H1 (cell line): Measurements from ENCODE around the gene YWHAQ. TPM values are rescaled to one million over a fixed set of nuclear protein-coding genes. Genes with fewer than 3 reads are reported as not detected.

Experiments used
- CTCF ChIA-PET: fragments of 300-600 bp; sonication (Branson Sonifier 250); formaldehyde crosslinking; loops from one replicate; lab custom pipeline; 2021; ENCODE audit not compliant: partially characterized antibody; lab: Charles Lee
- POLR2A ChIA-PET: fragments of 300-600 bp; sonication (Branson Sonifier 250); formaldehyde crosslinking; loops from one replicate; lab custom pipeline; 2021; ENCODE audit warnings: inconsistent platforms; ENCODE audit not compliant: partially characterized antibody; lab: Charles Lee
- DNase-seq, 2 experiments: peaks; one replicate each; pipeline versions ENCODE4 v3.0.0 to v3.0.0-alpha.2; 2010 to 2022; ENCODE audit warnings: low spot score in 2 of 2, low read depth in 1 of 2, mixed read lengths in 1 of 2
- FAIRE-seq: peaks from 2 replicates; lab custom pipeline; 2011; peaks lifted over from hg19 to GRCh38; lab: Jason Lieb, UNC
- H2AFZ ChIP-seq: 2 replicates; pipeline ENCODE4 v1.8.1; 2012; ENCODE audit warnings: low read length, inconsistent platforms
- H2AK5ac ChIP-seq: 2 replicates; pipeline ENCODE4 v1.6.1; 2013; ENCODE audit warnings: low read depth, low read length
- H2BK120ac ChIP-seq: replicated peaks from 2 replicates; pipeline ENCODE3; 2013; ENCODE audit warnings: low read depth, low read length, inconsistent platforms
- H2BK12ac ChIP-seq: 2 replicates; pipeline ENCODE4 v1.6.1; 2013; ENCODE audit warnings: low read depth, low read length
- H2BK15ac ChIP-seq: 2 replicates; pipeline ENCODE4 v1.6.1; 2013; ENCODE audit warnings: low read length
- H2BK20ac ChIP-seq: 2 replicates; pipeline ENCODE4 v1.6.1; 2013; ENCODE audit warnings: low read length
- H2BK5ac ChIP-seq: 2 replicates; pipeline ENCODE4 v1.6.1; 2013; ENCODE audit warnings: low read depth, low read length
- H3K14ac ChIP-seq: 2 replicates; pipeline ENCODE4 v1.6.1; 2013; ENCODE audit warnings: inconsistent platforms; ENCODE audit not compliant: insufficient read length
- H3K18ac ChIP-seq: 2 replicates; pipeline ENCODE4 v1.6.1; 2013; ENCODE audit warnings: low read length; ENCODE audit errors: extremely low read depth
- H3K23ac ChIP-seq: 2 replicates; pipeline ENCODE4 v1.6.1; 2013; ENCODE audit warnings: inconsistent platforms; ENCODE audit not compliant: insufficient read length
- H3K23me2 ChIP-seq: 2 replicates; pipeline ENCODE4 v1.6.1; 2013; ENCODE audit warnings: low read depth, low read length
- H3K27ac ChIP-seq: 2 replicates; pipeline ENCODE4 v1.6.1; 2011; ENCODE audit warnings: low read depth, low read length, inconsistent platforms
- H3K27me3 ChIP-seq, 4 experiments: replicated peaks in 1 of 4; 1 replicate in 1 of 4; 2 replicates in 3 of 4; pipeline versions ENCODE4 v1.6.1 to v1.8.1; 2011 to 2013; ENCODE audit warnings: low read length in 3 of 4, mild to moderate bottlenecking in 3 of 4, inconsistent platforms in 2 of 4, mixed read lengths in 2 of 4, moderate library complexity in 1 of 4; ENCODE audit not compliant: control insufficient read depth in 3 of 4, insufficient read depth in 3 of 4; ENCODE audit errors: extremely low read depth in 1 of 4
- H3K36me3 ChIP-seq, 4 experiments: 2 replicates each; pipeline versions ENCODE4 v1.6.1 to v1.8.1; 2011 to 2013; ENCODE audit warnings: mild to moderate bottlenecking in 4 of 4, low read length in 3 of 4, moderate library complexity in 2 of 4, control low read depth in 1 of 4, inconsistent platforms in 1 of 4; ENCODE audit not compliant: insufficient read depth in 4 of 4, control insufficient read depth in 2 of 4
- H3K4ac ChIP-seq: replicated peaks from 2 replicates; pipeline ENCODE3; 2013; ENCODE audit warnings: low read length, low read depth, mixed read lengths, inconsistent platforms; ENCODE audit not compliant: insufficient read length
- H3K4me1 ChIP-seq, 4 experiments: replicated peaks in 1 of 4; 1 replicate in 1 of 4; 2 replicates in 3 of 4; pipeline versions ENCODE4 v1.6.1 to v1.8.1; 2011 to 2013; ENCODE audit warnings: low read length in 3 of 4, inconsistent platforms in 2 of 4, mixed read lengths in 1 of 4; ENCODE audit not compliant: insufficient read depth in 4 of 4, control insufficient read depth in 3 of 4
- H3K4me2 ChIP-seq, 2 experiments: 2 replicates each; pipeline versions ENCODE4 v1.6.1 to v1.8.1; 2011 to 2013; ENCODE audit warnings: low read depth in 2 of 2, low read length in 2 of 2, control low read depth in 1 of 2, inconsistent platforms in 1 of 2, mild to moderate bottlenecking in 1 of 2; ENCODE audit not compliant: insufficient read depth in 1 of 2
- H3K4me3 ChIP-seq, 4 experiments: fragments of 200-600, 300-600 bp in 1 of 4; sonication (generic), shearing (Covaris generic), sonication (Bioruptor Twin) in 1 of 4; 2 replicates each; pipeline versions ENCODE4 v1.5.1 to v1.8.1; 2011 to 2016; ENCODE audit warnings: low read length in 4 of 4, low read depth in 3 of 4, control low read depth in 2 of 4, inconsistent platforms in 2 of 4, mild to moderate bottlenecking in 2 of 4, mixed read lengths in 1 of 4, moderate library complexity in 1 of 4; ENCODE audit not compliant: insufficient read depth in 2 of 4; ENCODE audit errors: extremely low read depth in 1 of 4
- H3K56ac ChIP-seq: replicated peaks from 2 replicates; pipeline ENCODE3; 2013; ENCODE audit warnings: low read depth, mild to moderate bottlenecking, mixed read lengths, low read length, inconsistent platforms; ENCODE audit not compliant: insufficient read length
- H3K79me1 ChIP-seq: 2 replicates; pipeline ENCODE4 v1.6.1; 2013; ENCODE audit warnings: low read depth, low read length, control low read depth
- H3K79me2 ChIP-seq, 2 experiments: 2 replicates each; pipeline versions ENCODE4 v1.6.1 to v1.8.1; 2012 to 2013; ENCODE audit warnings: low read length in 2 of 2, mild to moderate bottlenecking in 2 of 2, inconsistent platforms in 1 of 2; ENCODE audit not compliant: insufficient read depth in 2 of 2, control insufficient read depth in 1 of 2
- H3K9ac ChIP-seq, 4 experiments: replicated peaks in 1 of 4; 1 replicate in 1 of 4; 2 replicates in 3 of 4; pipeline versions ENCODE4 v1.6.1 to v1.8.1; 2011 to 2013; ENCODE audit warnings: low read depth in 3 of 4, low read length in 3 of 4, control low read depth in 2 of 4, mild to moderate bottlenecking in 2 of 4, moderate library complexity in 2 of 4, inconsistent platforms in 1 of 4; ENCODE audit errors: extremely low read depth in 1 of 4
- H3K9me3 ChIP-seq, 2 experiments: 2 replicates each; pipeline versions ENCODE4 v1.6.1 to v1.8.1; 2012 to 2013; ENCODE audit warnings: mild to moderate bottlenecking in 2 of 2, moderate library complexity in 2 of 2, control low read depth in 1 of 2, inconsistent platforms in 1 of 2, low read depth in 1 of 2, low read length in 1 of 2, mixed read lengths in 1 of 2; ENCODE audit not compliant: insufficient read depth in 2 of 2
- H4K20me1 ChIP-seq, 2 experiments: replicated peaks in 1 of 2; 2 replicates each; pipeline versions ENCODE3 to v1.8.1; 2011 to 2013; ENCODE audit warnings: inconsistent platforms in 2 of 2, low read length in 2 of 2, mild to moderate bottlenecking in 1 of 2; ENCODE audit not compliant: insufficient read depth in 2 of 2, control insufficient read depth in 1 of 2
- H4K5ac ChIP-seq: 2 replicates; pipeline ENCODE4 v1.6.1; 2013; ENCODE audit warnings: low read length, low read depth, mixed read lengths, inconsistent platforms; ENCODE audit not compliant: insufficient read length
- H4K8ac ChIP-seq: 2 replicates; pipeline ENCODE4 v1.8.0; 2013; ENCODE audit warnings: mild to moderate bottlenecking, moderate library complexity, low read length, inconsistent platforms; ENCODE audit not compliant: insufficient read depth; ENCODE audit errors: extremely low read depth
- H4K91ac ChIP-seq: replicated peaks from 2 replicates; pipeline ENCODE3; 2013; ENCODE audit warnings: low read length, mixed read lengths, inconsistent platforms; ENCODE audit not compliant: insufficient read length
- CBX8 ChIP-seq: fragments of 300-800, 300-1000 bp; sonication (generic); IDR thresholded peaks from 2 replicates; pipeline ENCODE4 v1.7.1; 2016; ENCODE audit warnings: low read depth, low read length, borderline replicate concordance
- CHD1 ChIP-seq: IDR thresholded peaks from 2 replicates; pipeline ENCODE4 v1.6.1; 2012; ENCODE audit warnings: low read depth, low read length, improper control_type of control experiment
- JUN ChIP-seq: IDR thresholded peaks from 2 replicates; pipeline ENCODE4 v1.6.1; 2011; ENCODE audit warnings: low read depth, mild to moderate bottlenecking, improper control_type of control experiment, low read length
- KDM1A ChIP-seq: fragments of 200-600, 300-600 bp; sonication (generic); IDR thresholded peaks from 2 replicates; pipeline ENCODE4 v1.7.1; 2016; ENCODE audit warnings: mild to moderate bottlenecking, low read length, borderline replicate concordance
- KDM4A ChIP-seq: IDR thresholded peaks from one replicate; pipeline ENCODE4 v1.7.1; 2012; ENCODE audit warnings: low read depth, mild to moderate bottlenecking, moderate library complexity, low read length, inconsistent platforms; ENCODE audit not compliant: severe bottlenecking
- NANOG ChIP-seq: IDR thresholded peaks from 2 replicates; pipeline ENCODE4 v1.6.1; 2011; ENCODE audit warnings: low read length, low read depth, mild to moderate bottlenecking, inconsistent platforms; ENCODE audit not compliant: insufficient read depth, poor library complexity, severe bottlenecking
- RFX5 ChIP-seq: IDR thresholded peaks from 2 replicates; pipeline ENCODE4 v1.6.1; 2011; ENCODE audit warnings: low read depth, low read length, improper control_type of control experiment, borderline replicate concordance
- SUZ12 ChIP-seq: fragments of 200-600 bp; sonication (generic); IDR thresholded peaks from 2 replicates; pipeline ENCODE4 v1.6.1; 2012; ENCODE audit warnings: mild to moderate bottlenecking, inconsistent platforms, low read length, moderate library complexity, mixed read lengths
- WGBS, 2 experiments: shearing (Covaris generic) in 1 of 2; methylation state at CpG; one replicate each; pipeline versions ENCODE4 v1.1.6 to v1.1.7; 2013 to 2015; ENCODE audit warnings: low lambda C conversion rate in 2 of 2, mixed read lengths in 2 of 2, inconsistent platforms in 1 of 2, low coverage in 1 of 2, missing lambda C conversion rate in 1 of 2; ENCODE audit not compliant: insufficient replicate concordance in 2 of 2, insufficient coverage in 1 of 2, insufficient read length in 1 of 2; ENCODE audit errors: extremely low coverage in 1 of 2, missing lambda C conversion rate in 1 of 2; 5-methylcytosine and 5-hydroxymethylcytosine counted together
- polyA plus RNA-seq, 7 experiments: library from polyadenylated mRNA; depleted of rRNA in 3 of 7; stranded (reverse) in 5 of 7; unstranded in 2 of 7; fragments of >200 nt in 5 of 7; fragments of 200-250 nt in 2 of 7; gene quantifications; 1 replicate in 5 of 7; 2 replicates in 1 of 7; 4 replicates in 1 of 7; pipeline versions ENCODE4 v1.2.1 to v1.2.3, GENCODE V29; 2011 to 2013; ENCODE audit warnings: missing spikeins in 2 of 7, mixed read lengths in 2 of 7
- total RNA-seq: library from RNA; stranded (reverse); fragmentation: NEBNext Ultra II Directional; extraction: Animal tissue kit (Norgen Biotek cat#: 25700); gene quantifications from 2 replicates; pipeline ENCODE4 v1.2.1, GENCODE V29; 2021

YWHAQ gene
- total and polyA plus RNA-seq, 2 of the 8 experiments (the other 6 are each of a cell fraction or from before 2014, with no cell fraction given) = 244 to 480 TPM

DNA sequence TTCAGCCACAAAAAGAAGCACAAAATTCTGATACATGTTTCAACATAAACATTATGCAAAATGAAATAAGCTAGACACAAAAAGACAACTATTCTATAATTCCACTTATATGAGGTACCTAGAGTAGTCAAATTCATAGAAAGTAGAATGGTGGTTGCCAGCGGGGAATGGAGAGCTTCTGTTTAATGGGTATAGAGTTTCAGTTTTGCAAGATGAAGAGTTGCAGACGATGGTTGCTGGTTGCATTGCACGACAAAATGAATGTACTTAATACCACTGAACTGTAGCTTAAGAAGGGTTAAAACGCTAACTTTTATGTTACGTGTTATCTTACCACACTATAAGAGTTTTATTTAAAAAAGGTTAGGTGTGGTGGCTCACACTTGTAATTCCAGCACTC is 13.5 kb downstream of the YWHAQ start:
- no peak for DNase-seq
- Histone ChIP-seq H2AFZ (no peak overlapping the region), H2BK20ac (no peak overlapping the region), H2BK5ac (no peak overlapping the region), H3K23me2 (no peaks in the 10 kb centered on the region), H3K14ac (no peak overlapping the region), H3K27me3 (no peaks in the 10 kb centered on the region), H3K79me1 (no peaks in the 10 kb centered on the region; the same call in 1 of the 2 replicates), H3K79me2 (peaks cover 37 to 99% of the 10 kb centered on the region in 2 experiments), H3K56ac (no peak overlapping the region), H3K18ac (no peak overlapping the region), H2BK120ac (no peak overlapping the region), H4K8ac (no peak overlapping the region), H3K9me3 (no peaks in the 10 kb centered on the region), H2BK12ac (no peak overlapping the region), H3K36me3 (peaks cover 0 to 14% (median 5%) of the 10 kb centered on the region in 4 experiments; a peak in 3 of 8 replicates), H3K9ac (no peak overlapping the region), H3K4me2 (no peak overlapping the region), H3K27ac (no peak overlapping the region), H3K4ac (no peak overlapping the region), H4K5ac (no peak overlapping the region), H2AK5ac (no peak overlapping the region), H4K20me1 (peaks cover 29 to 31% of the 10 kb centered on the region in 2 experiments), H4K91ac (no peak overlapping the region), H3K4me3 (no peak overlapping the region), H3K23ac (no peak overlapping the region), H3K4me1 (peaks cover 0 to 8% (median 1%) of the 10 kb centered on the region in 4 experiments; a peak in 2 of 7 replicates), H2BK15ac (no peak overlapping the region)
- ChIA-PET POLR2A (interaction anchor here (1.3 to 7.6 kb wide), 2 partner anchors 9 to 13 kb away, joined by 4 to 71 read pairs; partner anchors contain the start of gene YWHAQ), CTCF (interaction anchor here (0.6 to 1.4 kb wide), 3 partner anchors 11 to 152 kb away, joined by 4 to 6 read pairs (median 5); no protein-coding TSS in a partner anchor)
- TF ChIP-seq CBX8 = no peak
- no peak for TF ChIP-seq SUZ12
- no peak for TF ChIP-seq KDM1A
- no peak for TF ChIP-seq KDM4A
- TF ChIP-seq NANOG = no peak
- TF ChIP-seq JUN = no peak
- no peak for TF ChIP-seq RFX5
- no peak for TF ChIP-seq CHD1
- no peak for FAIRE-seq
- WGBS, 2 experiments = 95% methylated on average over 5 of the region's 5 CpGs; no CpG with 5 or more reads in 1 of the 2 experiments
